Astrocyte (in vitro differentiated cells and primary cell): ENCODE results near the gene TRMU.

Source experiments
- EZH2 ChIP-seq: IDR thresholded peaks from 2 replicates; pipeline ENCODE4 v1.6.1; 2012; ENCODE audit warnings: mild to moderate bottlenecking, low read length, inconsistent platforms; ENCODE audit not compliant: insufficient read depth
- TF ChIP-seq, protein P1 (sequence below): IDR thresholded peaks from 2 replicates; pipeline ENCODE4 v1.5.1; 2011; ENCODE audit warnings: low read depth, mild to moderate bottlenecking, inconsistent platforms, low read length, moderate library complexity; ENCODE audit not compliant: insufficient read depth

DNA sequence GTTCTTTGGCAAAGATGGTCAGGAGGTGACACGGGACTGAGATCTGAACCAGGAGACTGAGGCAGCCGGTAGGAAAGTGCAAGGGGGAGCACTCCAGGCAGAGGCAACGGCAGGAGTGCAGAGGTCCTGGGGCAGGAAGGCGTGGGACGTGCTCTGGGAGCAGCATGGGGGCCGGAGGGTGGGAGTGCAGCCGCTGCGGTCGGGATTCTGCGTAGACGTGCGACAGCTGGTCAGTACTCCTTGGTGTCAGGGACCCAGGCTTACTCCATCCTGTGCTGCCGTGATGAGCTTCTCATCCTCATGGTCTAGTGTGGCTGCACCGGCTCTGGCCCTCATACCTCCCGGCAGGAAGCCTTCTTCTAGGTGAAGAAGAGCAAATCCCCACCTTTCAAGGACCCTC, 16.9 kb upstream of the TRMU start:
- TF ChIP-seq, protein P1, sequence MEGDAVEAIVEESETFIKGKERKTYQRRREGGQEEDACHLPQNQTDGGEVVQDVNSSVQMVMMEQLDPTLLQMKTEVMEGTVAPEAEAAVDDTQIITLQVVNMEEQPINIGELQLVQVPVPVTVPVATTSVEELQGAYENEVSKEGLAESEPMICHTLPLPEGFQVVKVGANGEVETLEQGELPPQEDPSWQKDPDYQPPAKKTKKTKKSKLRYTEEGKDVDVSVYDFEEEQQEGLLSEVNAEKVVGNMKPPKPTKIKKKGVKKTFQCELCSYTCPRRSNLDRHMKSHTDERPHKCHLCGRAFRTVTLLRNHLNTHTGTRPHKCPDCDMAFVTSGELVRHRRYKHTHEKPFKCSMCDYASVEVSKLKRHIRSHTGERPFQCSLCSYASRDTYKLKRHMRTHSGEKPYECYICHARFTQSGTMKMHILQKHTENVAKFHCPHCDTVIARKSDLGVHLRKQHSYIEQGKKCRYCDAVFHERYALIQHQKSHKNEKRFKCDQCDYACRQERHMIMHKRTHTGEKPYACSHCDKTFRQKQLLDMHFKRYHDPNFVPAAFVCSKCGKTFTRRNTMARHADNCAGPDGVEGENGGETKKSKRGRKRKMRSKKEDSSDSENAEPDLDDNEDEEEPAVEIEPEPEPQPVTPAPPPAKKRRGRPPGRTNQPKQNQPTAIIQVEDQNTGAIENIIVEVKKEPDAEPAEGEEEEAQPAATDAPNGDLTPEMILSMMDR: no peak
- TF ChIP-seq EZH2: no peak
